ENCODE data around the gene MSLN.

DNA sequence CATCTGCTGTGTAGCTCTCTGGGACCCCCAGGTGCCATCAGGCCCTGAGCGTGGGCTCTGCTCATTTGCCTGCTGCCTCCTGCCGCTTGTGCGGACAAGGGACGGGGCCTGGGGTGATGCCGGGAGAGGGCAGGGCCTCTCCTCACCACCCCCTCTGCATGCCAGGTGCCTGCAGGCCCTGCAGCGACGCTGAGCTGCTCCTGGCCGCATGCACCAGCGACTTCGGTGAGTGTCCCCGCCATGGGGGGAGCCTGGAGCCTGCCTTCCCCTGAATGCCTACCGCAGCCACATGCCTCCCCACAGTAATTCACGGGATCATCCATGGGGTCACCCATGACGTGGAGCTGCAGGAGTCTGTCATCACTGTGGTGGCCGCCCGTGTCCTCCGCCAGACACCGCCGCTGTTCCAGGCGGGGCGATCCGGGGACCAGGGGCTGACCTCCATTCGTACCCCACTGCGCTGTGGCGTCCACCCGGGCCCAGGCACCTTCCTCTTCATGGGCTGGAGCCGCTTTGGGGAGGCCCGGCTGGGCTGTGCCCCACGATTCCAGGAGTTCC lies 43.7 kb upstream of the MSLN start:
- TF ChIP-seq ZNF274 (IDR thresholded peaks at IDR 0.05; ENCODE audit: low read depth, low read length) (no peak), YY1 (IDR thresholded peaks at IDR 0.05; ENCODE audit: insufficient read depth, insufficient read length) (no peak), SUZ12 (IDR thresholded peaks at IDR 0.05; ENCODE audit: extremely low read depth, insufficient read depth, insufficient read length) (no peak)

Measured in NT2/D1 (cell line).